Suprapubic skin (tissue), 4 donors: ENCODE results near the gene ZNF207.

Experiments
- POLR2A ChIP-seq, 2 donors: fragments of 450-650 bp; IDR thresholded peaks; one replicate each; pipeline ENCODE4 v1.6.1; 2017; ENCODE audit warnings: antibody characterized with exemption in 2 of 2, mild to moderate bottlenecking in 2 of 2, moderate library complexity in 2 of 2
- POLR2AphosphoS5 ChIP-seq, 3 donors: sonication (generic); formaldehyde crosslinking; IDR thresholded peaks; one replicate each; pipeline ENCODE4 v1.6.1; 2017; ENCODE audit warnings: antibody characterized with exemption in 3 of 3
- TF ChIP-seq, protein P1 (sequence below), 2 donors: fragments of 200-600 bp in 1 of 2; fragments of 450-650 bp in 1 of 2; sonication (generic) in 1 of 2; IDR thresholded peaks; one replicate each; pipeline ENCODE4 v1.5.1; 2016 to 2019; ENCODE audit warnings: antibody characterized with exemption in 2 of 2, mild to moderate bottlenecking in 1 of 2, moderate library complexity in 1 of 2

DNA sequence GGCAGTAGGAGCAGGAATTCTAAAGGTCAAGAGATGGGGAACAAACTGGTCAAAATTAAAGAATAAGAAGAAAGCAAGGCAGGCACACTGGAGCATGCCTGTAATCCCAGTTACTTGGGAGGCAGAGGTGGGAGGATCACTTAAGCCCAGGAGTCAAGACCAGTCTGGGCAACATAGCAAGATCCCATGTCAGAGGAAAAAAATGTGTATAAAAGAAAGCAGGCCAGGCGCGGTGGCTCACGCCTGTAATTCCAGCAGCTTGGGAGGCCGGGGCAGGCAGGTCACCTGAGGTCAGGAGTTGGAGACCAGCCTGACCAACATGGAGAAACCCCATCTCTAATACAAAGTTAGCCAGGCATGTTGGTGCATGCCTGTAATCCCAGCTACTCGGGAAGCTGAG, 43.9 kb downstream of the ZNF207 start:
- TF ChIP-seq, protein P1, sequence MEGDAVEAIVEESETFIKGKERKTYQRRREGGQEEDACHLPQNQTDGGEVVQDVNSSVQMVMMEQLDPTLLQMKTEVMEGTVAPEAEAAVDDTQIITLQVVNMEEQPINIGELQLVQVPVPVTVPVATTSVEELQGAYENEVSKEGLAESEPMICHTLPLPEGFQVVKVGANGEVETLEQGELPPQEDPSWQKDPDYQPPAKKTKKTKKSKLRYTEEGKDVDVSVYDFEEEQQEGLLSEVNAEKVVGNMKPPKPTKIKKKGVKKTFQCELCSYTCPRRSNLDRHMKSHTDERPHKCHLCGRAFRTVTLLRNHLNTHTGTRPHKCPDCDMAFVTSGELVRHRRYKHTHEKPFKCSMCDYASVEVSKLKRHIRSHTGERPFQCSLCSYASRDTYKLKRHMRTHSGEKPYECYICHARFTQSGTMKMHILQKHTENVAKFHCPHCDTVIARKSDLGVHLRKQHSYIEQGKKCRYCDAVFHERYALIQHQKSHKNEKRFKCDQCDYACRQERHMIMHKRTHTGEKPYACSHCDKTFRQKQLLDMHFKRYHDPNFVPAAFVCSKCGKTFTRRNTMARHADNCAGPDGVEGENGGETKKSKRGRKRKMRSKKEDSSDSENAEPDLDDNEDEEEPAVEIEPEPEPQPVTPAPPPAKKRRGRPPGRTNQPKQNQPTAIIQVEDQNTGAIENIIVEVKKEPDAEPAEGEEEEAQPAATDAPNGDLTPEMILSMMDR (IDR thresholded peaks at IDR 0.05), result no peak
- TF ChIP-seq POLR2AphosphoS5 (IDR thresholded peaks at IDR 0.05), result no peak
- TF ChIP-seq POLR2A (IDR thresholded peaks at IDR 0.05), result no peak
